Measurements from ENCODE around the gene NTPCR.
"Not testable (repeated sequence)": the region's sequence is repeated elsewhere in the genome, so short reads cannot be mapped to it uniquely, and the experiment has no call there.

Gene NTPCR

GRCh38 chr1:232925421-232926220 lies 24.8 kb upstream of the NTPCR start:
- in situ Hi-C loops (cut with MboI; ENCODE audit: low sequenced_read_pairs, unreplicated experiment), result no loop called here
- DNase-seq (ENCODE audit: low spot score), result no peak
- TF ChIP-seq CTCF (IDR thresholded peaks at IDR 0.05; ENCODE audit: borderline replicate concordance, control extremely low read depth, extremely low read depth, insufficient read depth, missing control alignments), result no peak

GRCh38 chr1:232927166-232927565 lies 23.2 kb upstream of the NTPCR start:
- in situ Hi-C loops (cut with MboI; ENCODE audit: low sequenced_read_pairs, unreplicated experiment), result not testable (repeated sequence)

GRCh38 chr1:232927830-232928505 lies 22.4 kb upstream of the NTPCR start:
- TF ChIP-seq CTCF (IDR thresholded peaks at IDR 0.05; ENCODE audit: borderline replicate concordance, control extremely low read depth, extremely low read depth, insufficient read depth, missing control alignments), result no peak
- no peak for DNase-seq (ENCODE audit: low spot score)
- in situ Hi-C loops (cut with MboI; ENCODE audit: low sequenced_read_pairs, unreplicated experiment), result no loop called here

More at GRCh38 chr1:232927166-232927565, 23.2 kb upstream of the NTPCR start:
- not testable (repeated sequence) for DNase-seq (ENCODE audit: low spot score)

GRCh38 chr1:232932486-232933425 lies 17.7 kb upstream of the NTPCR start:
- no peak for DNase-seq (ENCODE audit: low spot score)
- no peak for TF ChIP-seq CTCF (IDR thresholded peaks at IDR 0.05; ENCODE audit: borderline replicate concordance, control extremely low read depth, extremely low read depth, insufficient read depth, missing control alignments)
- in situ Hi-C loops (cut with MboI; ENCODE audit: low sequenced_read_pairs, unreplicated experiment), result no loop called here

- no peak for DNase-seq (ENCODE audit: low spot score)
- in situ Hi-C loops (cut with MboI; ENCODE audit: low sequenced_read_pairs, unreplicated experiment), result no loop called here
- TF ChIP-seq CTCF (IDR thresholded peaks at IDR 0.05; ENCODE audit: borderline replicate concordance, control extremely low read depth, extremely low read depth, insufficient read depth, missing control alignments), result no peak
These were observed 13.5 kb upstream of the NTPCR start for GRCh38 chr1:232936941-232937340.

GRCh38 chr1:232937741-232938375 lies 12.6 kb upstream of the NTPCR start:
- in situ Hi-C loops (cut with MboI; ENCODE audit: low sequenced_read_pairs, unreplicated experiment), result no loop called here
- DNase-seq (ENCODE audit: low spot score), result no peak
- no peak for TF ChIP-seq CTCF (IDR thresholded peaks at IDR 0.05; ENCODE audit: borderline replicate concordance, control extremely low read depth, extremely low read depth, insufficient read depth, missing control alignments)
